Mesenchymal stem cell (in vitro differentiated cells and primary cell): ENCODE measurements around the gene RAD51B.

Source experiments
- DNase-seq: peaks from one replicate; pipeline ENCODE4 v3.0.0-alpha.2; 2013
- H2AFZ ChIP-seq: one replicate; pipeline ENCODE4 v1.6.1; 2013; ENCODE audit warnings: low read depth, mild to moderate bottlenecking, control low read depth, inconsistent platforms, low read length, moderate library complexity
- H2AK5ac ChIP-seq: 2 replicates; pipeline ENCODE4 v1.6.1; 2013; ENCODE audit warnings: low read length, moderate library complexity, mild to moderate bottlenecking, inconsistent platforms; ENCODE audit not compliant: severe bottlenecking
- H2BK120ac ChIP-seq: one replicate; pipeline ENCODE4 v1.6.1; 2013; ENCODE audit warnings: low read depth, mild to moderate bottlenecking, inconsistent platforms, low read length, moderate library complexity
- H2BK12ac ChIP-seq, 2 experiments: one replicate each; pipeline ENCODE4 v1.6.1; 2013; ENCODE audit warnings: inconsistent platforms in 2 of 2, low read length in 2 of 2, mild to moderate bottlenecking in 2 of 2, moderate library complexity in 2 of 2, control low read depth in 1 of 2
- H2BK15ac ChIP-seq: one replicate; pipeline ENCODE4 v1.6.1; 2013; ENCODE audit warnings: mild to moderate bottlenecking, low read depth, inconsistent platforms; ENCODE audit not compliant: poor library complexity, severe bottlenecking
- H2BK5ac ChIP-seq: 2 replicates; pipeline ENCODE4 v1.6.1; 2013; ENCODE audit warnings: low read depth, mild to moderate bottlenecking, low read length, control low read depth, inconsistent platforms; ENCODE audit not compliant: poor library complexity, severe bottlenecking
- H3K14ac ChIP-seq, 2 experiments: one replicate each; pipeline ENCODE4 v1.6.1; 2013; ENCODE audit warnings: inconsistent platforms in 2 of 2, low read length in 2 of 2, control low read depth in 1 of 2, mild to moderate bottlenecking in 1 of 2, moderate library complexity in 1 of 2
- H3K18ac ChIP-seq, 2 experiments: one replicate each; pipeline ENCODE4 v1.6.1; 2013; ENCODE audit warnings: inconsistent platforms in 2 of 2, low read length in 2 of 2, control low read depth in 1 of 2, low read depth in 1 of 2, mild to moderate bottlenecking in 1 of 2
- H3K23ac ChIP-seq, 2 experiments: one replicate each; pipeline ENCODE4 v1.6.1; 2013; ENCODE audit warnings: inconsistent platforms in 2 of 2, low read length in 2 of 2, mild to moderate bottlenecking in 2 of 2, moderate library complexity in 2 of 2, control low read depth in 1 of 2
- H3K27ac ChIP-seq: 2 replicates; pipeline ENCODE4 v1.5.1; 2013; ENCODE audit warnings: mild to moderate bottlenecking, moderate library complexity, low read length, control low read depth, inconsistent platforms; ENCODE audit not compliant: poor library complexity, severe bottlenecking
- H3K27me3 ChIP-seq, 2 experiments: 2 replicates each; pipeline versions ENCODE4 v1.6.1 to v1.7.0; 2013; ENCODE audit warnings: low read length in 2 of 2, mild to moderate bottlenecking in 2 of 2, moderate library complexity in 2 of 2, control low read depth in 1 of 2, inconsistent platforms in 1 of 2; ENCODE audit not compliant: control insufficient read depth in 1 of 2, insufficient read depth in 1 of 2
- H3K36me3 ChIP-seq, 2 experiments: 2 replicates each; pipeline versions ENCODE4 v1.6.1 to v1.7.0; 2013; ENCODE audit warnings: low read length in 2 of 2, control low read depth in 1 of 2, inconsistent platforms in 1 of 2, low read depth in 1 of 2, mild to moderate bottlenecking in 1 of 2; ENCODE audit not compliant: insufficient read depth in 2 of 2, control insufficient read depth in 1 of 2
- H3K4ac ChIP-seq, 2 experiments: one replicate each; pipeline ENCODE4 v1.6.1; 2013; ENCODE audit warnings: inconsistent platforms in 2 of 2, low read length in 2 of 2, mild to moderate bottlenecking in 2 of 2, moderate library complexity in 2 of 2, control low read depth in 1 of 2, low read depth in 1 of 2
- H3K4me1 ChIP-seq: 2 replicates; pipeline ENCODE4 v1.6.1; 2013; ENCODE audit warnings: low read depth, low read length, control low read depth; ENCODE audit not compliant: control insufficient read depth, insufficient read depth
- H3K4me2 ChIP-seq: 2 replicates; pipeline ENCODE4 v1.6.1; 2013; ENCODE audit warnings: low read length, mild to moderate bottlenecking, inconsistent platforms; ENCODE audit not compliant: poor library complexity, severe bottlenecking
- H3K4me3 ChIP-seq, 2 experiments: 2 replicates each; pipeline versions ENCODE4 v1.5.1 to v1.7.0; 2013; ENCODE audit warnings: low read length in 2 of 2, mild to moderate bottlenecking in 2 of 2, control low read depth in 1 of 2, low read depth in 1 of 2; ENCODE audit not compliant: insufficient read depth in 1 of 2
- H3K79me1 ChIP-seq: replicated peaks from 2 replicates; pipeline ENCODE4 v1.6.1; 2013; ENCODE audit warnings: mild to moderate bottlenecking, control low read depth, low read length, inconsistent platforms; ENCODE audit not compliant: poor library complexity, severe bottlenecking
- H3K9ac ChIP-seq: 2 replicates; pipeline ENCODE4 v1.7.0; 2013; ENCODE audit warnings: mild to moderate bottlenecking, low read length, moderate library complexity
- H3K9me3 ChIP-seq: 2 replicates; pipeline ENCODE4 v1.7.0; 2013; ENCODE audit warnings: mild to moderate bottlenecking, low read length; ENCODE audit not compliant: control insufficient read depth
- H4K8ac ChIP-seq: one replicate; pipeline ENCODE4 v1.6.1; 2013; ENCODE audit warnings: inconsistent platforms, mild to moderate bottlenecking, low read length, moderate library complexity
- H4K91ac ChIP-seq: one replicate; pipeline ENCODE4 v1.6.1; 2013; ENCODE audit warnings: mild to moderate bottlenecking, low read length, inconsistent platforms
- WGBS: methylation state at CpG from one replicate; pipeline ENCODE4 v1.1.7; 2013; ENCODE audit warnings: mixed read lengths; 5-methylcytosine and 5-hydroxymethylcytosine counted together

The RAD51B gene

GRCh38 chr14:68575426-68575825 is 755.8 kb downstream of the RAD51B start:
- no peaks in the 10 kb centered on the region for H3K27me3 ChIP-seq
- peak overlapping the region; percentile 47 to 81 for H2BK12ac ChIP-seq
- H3K4me2 ChIP-seq, result no peak overlapping the region
- H4K91ac ChIP-seq, result peak overlapping the region; percentile 85
- H2BK15ac ChIP-seq, result peak overlapping the region; percentile 74
- H2AFZ ChIP-seq, result no peak overlapping the region
- H4K8ac ChIP-seq, result peak overlapping the region; percentile 46
- H3K36me3 ChIP-seq, result no peaks in the 10 kb centered on the region
- H2BK120ac ChIP-seq, result peak overlapping the region; percentile 97
- H3K4me1 ChIP-seq, result peaks cover 21% of the 10 kb centered on the region
- no peak for DNase-seq
- no peaks in the 10 kb centered on the region for H3K79me1 ChIP-seq
- no peak overlapping the region for H3K4me3 ChIP-seq
- H3K18ac ChIP-seq, result peak overlapping the region; percentile 73 to 89
- no peak overlapping the region for H3K27ac ChIP-seq
- peak overlapping the region; percentile 66 for H2AK5ac ChIP-seq
- H3K23ac ChIP-seq, result no peak overlapping the region
- no peak overlapping the region for H3K14ac ChIP-seq
- whole genome bisulfite sequencing, result 51% methylated on average over 3 of the region's 4 CpGs
- H3K9me3 ChIP-seq, result peaks cover 9% of the 10 kb centered on the region
- H2BK5ac ChIP-seq, result no peak overlapping the region
- H3K4ac ChIP-seq, result peak overlapping the region in 1 of 2 experiments; percentile 1
- peak overlapping the region; percentile 38 for H3K9ac ChIP-seq

GRCh38 chr14:68576031-68576430 is 756.5 kb downstream of the RAD51B start:
- H3K9me3 ChIP-seq, result peaks cover 6% of the 10 kb centered on the region
- peak overlapping the region; percentile 65 for H2BK120ac ChIP-seq
- H3K27ac ChIP-seq, result no peak overlapping the region
- peaks cover 22% of the 10 kb centered on the region for H3K4me1 ChIP-seq
- no peak overlapping the region for H2AFZ ChIP-seq
- H3K79me1 ChIP-seq, result no peaks in the 10 kb centered on the region
- H3K23ac ChIP-seq, result peak overlapping the region in 1 of 2 experiments; percentile 57
- H2AK5ac ChIP-seq, result peak overlapping the region; percentile 98
- no peaks in the 10 kb centered on the region for H3K36me3 ChIP-seq
- H3K14ac ChIP-seq, result peak overlapping the region in 1 of 2 experiments; percentile 97
- peak overlapping the region in 1 of 2 experiments; percentile 2 for H3K4me3 ChIP-seq
- peak overlapping the region; percentile 38 for H3K9ac ChIP-seq
- H3K18ac ChIP-seq, result peak overlapping the region; percentile 98 to 99
- no peak overlapping the region for H2BK5ac ChIP-seq
- peak overlapping the region; percentile 94 for H4K91ac ChIP-seq
- WGBS, result 25% methylated on average over 2 of the region's 2 CpGs
- H2BK15ac ChIP-seq, result peak overlapping the region; percentile 60
- peak; percentile 28 for DNase-seq
- H3K27me3 ChIP-seq, result no peaks in the 10 kb centered on the region
- no peak overlapping the region for H3K4me2 ChIP-seq
- peak overlapping the region; percentile 79 to 94 for H3K4ac ChIP-seq
- peak overlapping the region; percentile 99 to 100 for H2BK12ac ChIP-seq
- peak overlapping the region; percentile 97 for H4K8ac ChIP-seq

- peak overlapping the region; percentile 88 to 100 for H2BK12ac ChIP-seq
- peak overlapping the region; percentile 88 for H2AK5ac ChIP-seq
- no peak overlapping the region for H4K8ac ChIP-seq
- H3K14ac ChIP-seq, result no peak overlapping the region
- no peaks in the 10 kb centered on the region for H3K36me3 ChIP-seq
- no peak overlapping the region for H3K23ac ChIP-seq
- 45% methylated on average over 4 of the region's 4 CpGs for WGBS
- no peaks in the 10 kb centered on the region for H3K27me3 ChIP-seq
- no peaks in the 10 kb centered on the region for H3K79me1 ChIP-seq
- no peak overlapping the region for H2AFZ ChIP-seq
- H3K4me2 ChIP-seq, result no peak overlapping the region
- no peak overlapping the region for H2BK5ac ChIP-seq
- H3K4ac ChIP-seq, result peak overlapping the region; percentile 54 to 94
- H3K18ac ChIP-seq, result peak overlapping the region; percentile 98 to 99
- peak overlapping the region; percentile 93 for H3K27ac ChIP-seq
- peaks cover 22% of the 10 kb centered on the region for H3K4me1 ChIP-seq
- H3K9ac ChIP-seq, result peak overlapping the region; percentile 38
- peak overlapping the region; percentile 65 for H2BK120ac ChIP-seq
- no peaks in the 10 kb centered on the region for H3K9me3 ChIP-seq
- H4K91ac ChIP-seq, result peak overlapping the region; percentile 94
- H2BK15ac ChIP-seq, result no peak overlapping the region
- peak; percentile 83 for DNase-seq
- peak overlapping the region in 1 of 2 experiments; percentile 2 for H3K4me3 ChIP-seq
Measured at GRCh38 chr14:68576496-68577244, 757.1 kb downstream of the RAD51B start.

- H3K27ac ChIP-seq, result peak overlapping the region; percentile 93
- no peaks in the 10 kb centered on the region for H3K79me1 ChIP-seq
- H4K91ac ChIP-seq, result peak overlapping the region; percentile 96
- peak; percentile 99 for DNase-seq
- no peak overlapping the region for H2AFZ ChIP-seq
- peak overlapping the region; percentile 62 for H2BK15ac ChIP-seq
- peak overlapping the region; percentile 90 for H2AK5ac ChIP-seq
- no peak overlapping the region for H3K23ac ChIP-seq
- H3K4me2 ChIP-seq, result no peak overlapping the region
- H3K4me1 ChIP-seq, result peaks cover 22% of the 10 kb centered on the region
- peak overlapping the region; percentile 96 for H2BK5ac ChIP-seq
- H3K9ac ChIP-seq, result peak overlapping the region; percentile 23
- no peaks in the 10 kb centered on the region for H3K27me3 ChIP-seq
- no peaks in the 10 kb centered on the region for H3K36me3 ChIP-seq
- peak overlapping the region; percentile 58 for H4K8ac ChIP-seq
- H3K4ac ChIP-seq, result peak overlapping the region; percentile 30 to 81
- peak overlapping the region; percentile 29 to 89 for H2BK12ac ChIP-seq
- peak overlapping the region; percentile 62 for H2BK120ac ChIP-seq
- peak overlapping the region; percentile 13 to 85 for H3K18ac ChIP-seq
- no peaks in the 10 kb centered on the region for H3K9me3 ChIP-seq
- no peak overlapping the region for H3K14ac ChIP-seq
- WGBS, result 54% methylated on average over 16 of the region's 16 CpGs
- no peak overlapping the region for H3K4me3 ChIP-seq
Measured at GRCh38 chr14:68577802-68578541, 758.4 kb downstream of the RAD51B start.
